H9 (cell line): ENCODE results near the gene HNF1A. TPM values are rescaled to one million over a fixed set of nuclear protein-coding genes. Genes with fewer than 3 reads are reported as not detected.

ENCODE experiments used
- DNase-seq: peaks from one replicate; pipeline ENCODE4 v3.0.0-alpha.2; 2017
- H2AFZ ChIP-seq: one replicate; pipeline ENCODE4 v1.6.1; 2013; ENCODE audit warnings: mild to moderate bottlenecking, low read length, control low read depth, moderate library complexity
- H2AK5ac ChIP-seq: 2 replicates; pipeline ENCODE4 v1.6.1; 2013; ENCODE audit warnings: low read length, control low read depth, mixed read lengths; ENCODE audit not compliant: insufficient read length
- H2BK120ac ChIP-seq: one replicate; pipeline ENCODE4 v1.6.1; 2013; ENCODE audit warnings: low read depth, mild to moderate bottlenecking, low read length, control low read depth, inconsistent platforms; ENCODE audit not compliant: poor library complexity, severe bottlenecking
- H2BK12ac ChIP-seq: 2 replicates; pipeline ENCODE4 v1.6.1; 2013; ENCODE audit warnings: low read length, control low read depth, mixed read lengths, low read depth; ENCODE audit not compliant: insufficient read length
- H2BK15ac ChIP-seq: 2 replicates; pipeline ENCODE4 v1.6.1; 2013; ENCODE audit warnings: low read depth, low read length, control low read depth
- H2BK20ac ChIP-seq: one replicate; pipeline ENCODE4 v1.6.1; 2013; ENCODE audit warnings: low read depth, mild to moderate bottlenecking, low read length, control low read depth, inconsistent platforms; ENCODE audit not compliant: poor library complexity, severe bottlenecking
- H2BK5ac ChIP-seq: 2 replicates; pipeline ENCODE4 v1.6.1; 2013; ENCODE audit warnings: low read length, control low read depth, mixed read lengths; ENCODE audit not compliant: insufficient read length
- H3K14ac ChIP-seq: 2 replicates; pipeline ENCODE4 v1.6.1; 2013; ENCODE audit warnings: low read length, control low read depth; ENCODE audit not compliant: insufficient read depth
- H3K18ac ChIP-seq: 2 replicates; pipeline ENCODE4 v1.6.1; 2013; ENCODE audit warnings: low read depth, mild to moderate bottlenecking, mixed read lengths, low read length, control low read depth; ENCODE audit not compliant: insufficient read length
- H3K23ac ChIP-seq: 2 replicates; pipeline ENCODE4 v1.6.1; 2013; ENCODE audit warnings: low read length, control low read depth, mixed read lengths, low read depth; ENCODE audit not compliant: insufficient read length
- H3K23me2 ChIP-seq: 2 replicates; pipeline ENCODE4 v1.6.1; 2013; ENCODE audit warnings: low read depth, mild to moderate bottlenecking, mixed read lengths, low read length, control low read depth; ENCODE audit not compliant: insufficient read length, poor library complexity, severe bottlenecking
- H3K27ac ChIP-seq: 2 replicates; pipeline ENCODE4 v1.5.1; 2013; ENCODE audit warnings: low read length, control low read depth, mixed read lengths, low read depth; ENCODE audit not compliant: insufficient read length
- H3K27me3 ChIP-seq: 2 replicates; pipeline ENCODE4 v1.6.1; 2013; ENCODE audit warnings: low read length, control low read depth, inconsistent platforms; ENCODE audit not compliant: insufficient read depth
- H3K4ac ChIP-seq: 2 replicates; pipeline ENCODE4 v1.6.1; 2013; ENCODE audit warnings: low read depth, mild to moderate bottlenecking, control low read depth, inconsistent platforms, low read length, moderate library complexity
- H3K4me1 ChIP-seq: 2 replicates; pipeline ENCODE4 v1.6.1; 2013; ENCODE audit warnings: low read length, control low read depth, inconsistent platforms; ENCODE audit not compliant: insufficient read depth
- H3K4me2 ChIP-seq: 2 replicates; pipeline ENCODE4 v1.6.1; 2013; ENCODE audit warnings: low read length, control low read depth, mixed read lengths; ENCODE audit not compliant: insufficient read length, insufficient read depth
- H3K56ac ChIP-seq: 2 replicates; pipeline ENCODE4 v1.6.1; 2013; ENCODE audit warnings: low read depth, mild to moderate bottlenecking, mixed read lengths, low read length, control low read depth; ENCODE audit not compliant: insufficient read length
- H3K79me1 ChIP-seq: 2 replicates; pipeline ENCODE4 v1.6.1; 2013; ENCODE audit warnings: low read depth, mild to moderate bottlenecking, moderate library complexity, low read length, control low read depth, inconsistent platforms; ENCODE audit not compliant: insufficient read depth, poor library complexity, severe bottlenecking
- H3K79me2 ChIP-seq: 2 replicates; pipeline ENCODE4 v1.6.1; 2013; ENCODE audit warnings: low read length, control low read depth, inconsistent platforms; ENCODE audit not compliant: insufficient read depth
- H3K9ac ChIP-seq: 2 replicates; pipeline ENCODE4 v1.6.1; 2013; ENCODE audit warnings: low read length, control low read depth, mixed read lengths; ENCODE audit not compliant: insufficient read length; ENCODE audit errors: extremely low read depth
- H3K9me3 ChIP-seq: one replicate; pipeline ENCODE4 v1.6.1; 2013; ENCODE audit warnings: low read depth, low read length, inconsistent platforms; ENCODE audit not compliant: control insufficient read depth
- H3T11ph ChIP-seq: one replicate; pipeline ENCODE4 v1.6.1; 2013; ENCODE audit warnings: mild to moderate bottlenecking, low read length, control low read depth, inconsistent platforms
- H4K20me1 ChIP-seq: one replicate; pipeline ENCODE4 v1.6.1; 2013; ENCODE audit not compliant: control insufficient read depth, insufficient read length, insufficient read depth
- H4K5ac ChIP-seq: 2 replicates; pipeline ENCODE4 v1.6.1; 2013; ENCODE audit warnings: low read depth, mild to moderate bottlenecking, mixed read lengths, low read length, control low read depth; ENCODE audit not compliant: insufficient read length
- H4K8ac ChIP-seq: replicated peaks from 2 replicates; pipeline ENCODE4 v1.6.1; 2013; ENCODE audit warnings: low read length, control low read depth, mixed read lengths, low read depth; ENCODE audit not compliant: insufficient read length
- H4K91ac ChIP-seq: 2 replicates; pipeline ENCODE4 v1.6.1; 2013; ENCODE audit warnings: low read depth, mild to moderate bottlenecking, moderate library complexity, mixed read lengths, low read length, control low read depth; ENCODE audit not compliant: insufficient read length
- H3K27ac Mint-ChIP-seq, 3 experiments: 2 replicates in 2 of 3; 3 replicates in 1 of 3; pipeline ENCODE4 v1.8.0; 2020 to 2021; ENCODE audit warnings: mixed read lengths in 3 of 3, mild to moderate bottlenecking in 1 of 3, moderate library complexity in 1 of 3
- H3K27me3 Mint-ChIP-seq: 2 replicates; pipeline ENCODE4 v1.8.0; 2021; ENCODE audit warnings: low read depth, mild to moderate bottlenecking, moderate library complexity, mixed read lengths
- H3K36me3 Mint-ChIP-seq, 3 experiments: 2 replicates in 2 of 3; 3 replicates in 1 of 3; pipeline ENCODE4 v1.8.0; 2020 to 2021; ENCODE audit warnings: low read depth in 3 of 3, mixed read lengths in 3 of 3; ENCODE audit not compliant: insufficient read depth in 1 of 3
- H3K4me1 Mint-ChIP-seq, 2 experiments: 2 replicates each; pipeline ENCODE4 v1.8.0; 2020; ENCODE audit warnings: mixed read lengths in 2 of 2
- H3K4me3 Mint-ChIP-seq, 2 experiments: 2 replicates in 1 of 2; 3 replicates in 1 of 2; pipeline ENCODE4 v1.8.0; 2020 to 2021; ENCODE audit warnings: mild to moderate bottlenecking in 2 of 2, mixed read lengths in 2 of 2, moderate library complexity in 1 of 2
- H3K9me3 Mint-ChIP-seq, 2 experiments: 2 replicates in 1 of 2; 3 replicates in 1 of 2; pipeline ENCODE4 v1.8.0; 2020; ENCODE audit warnings: mild to moderate bottlenecking in 2 of 2, mixed read lengths in 2 of 2, moderate library complexity in 1 of 2
- WGBS: extraction: QIAGEN DNeasy Blood & Tissue Kit; methylation state at CpG from one replicate; pipeline ENCODE4 v1.1.7; 2013; ENCODE audit warnings: missing lambda C conversion rate, low lambda C conversion rate, mixed read lengths; ENCODE audit not compliant: insufficient read length; ENCODE audit errors: extremely low coverage; 5-methylcytosine and 5-hydroxymethylcytosine counted together
- total RNA-seq: library from RNA; stranded (reverse); gene quantifications from 2 replicates; pipeline ENCODE4 v1.2.1, GENCODE V29; 2021
- TF ChIP-seq, protein P1 (sequence below): fragments of 200-600 bp; sonication (generic); conservative IDR thresholded peaks from 3 replicates; pipeline ENCODE4 v1.8.0; 2021; ENCODE audit warnings: antibody characterized with exemption, mild to moderate bottlenecking

The HNF1A gene
- total RNA-seq, 1 experiment from 2014 or later: not detected

DNA sequence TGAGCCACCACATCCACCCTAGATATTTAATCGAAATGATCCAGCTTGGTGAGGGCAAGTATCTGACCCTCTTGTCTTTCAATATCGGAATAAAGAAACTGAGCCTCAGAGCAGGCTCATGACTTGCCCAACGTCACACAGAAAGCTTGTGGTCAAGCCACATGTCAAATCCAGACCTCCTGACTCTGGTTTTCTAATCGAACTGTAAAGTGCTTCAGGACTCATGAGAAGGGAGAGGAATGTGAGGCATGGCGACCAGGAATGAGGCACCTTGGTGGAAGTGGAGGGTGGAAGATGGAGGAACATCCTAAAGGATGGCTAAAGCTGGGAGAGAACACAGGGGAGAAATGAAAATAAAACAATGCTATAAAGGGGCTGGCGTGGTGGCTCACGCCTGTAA, 46.3 kb upstream of the HNF1A start:
- DNase-seq: no peak
- Histone ChIP-seq H3K9me3 (no peaks in the 10 kb centered on the region), H3K27me3 (no peaks in the 10 kb centered on the region), H3K23ac (no peak overlapping the region), H3K27ac (no peak overlapping the region), H3K4me1 (no peaks in the 10 kb centered on the region), H2BK5ac (no peak overlapping the region), H3K79me1 (no peaks in the 10 kb centered on the region), H3T11ph (no peak overlapping the region), H3K14ac (no peak overlapping the region), H2BK12ac (no peak overlapping the region), H2AK5ac (no peak overlapping the region), H4K5ac (no peak overlapping the region), H3K56ac (no peak overlapping the region), H3K4ac (no peak overlapping the region), H3K79me2 (no peaks in the 10 kb centered on the region), H3K9ac (no peak overlapping the region), H3K18ac (no peak overlapping the region), H4K8ac (no peak overlapping the region), H2BK15ac (no peak overlapping the region), H3K4me2 (no peak overlapping the region), H3K23me2 (no peaks in the 10 kb centered on the region), H4K20me1 (no peaks in the 10 kb centered on the region), H2BK20ac (no peak overlapping the region), H2AFZ (no peak overlapping the region), H4K91ac (no peak overlapping the region), H2BK120ac (no peak overlapping the region)
- H3K4me1 Mint-ChIP-seq: peaks cover 7 to 9% of the 10 kb centered on the region in 2 experiments
- no peaks in the 10 kb centered on the region for H3K27me3 Mint-ChIP-seq
- H3K4me3 Mint-ChIP-seq: no peak overlapping the region; a peak in 1 of 5 replicates
- no peaks in the 10 kb centered on the region; a peak in 1 of 5 replicates for H3K9me3 Mint-ChIP-seq
- TF ChIP-seq, protein P1, sequence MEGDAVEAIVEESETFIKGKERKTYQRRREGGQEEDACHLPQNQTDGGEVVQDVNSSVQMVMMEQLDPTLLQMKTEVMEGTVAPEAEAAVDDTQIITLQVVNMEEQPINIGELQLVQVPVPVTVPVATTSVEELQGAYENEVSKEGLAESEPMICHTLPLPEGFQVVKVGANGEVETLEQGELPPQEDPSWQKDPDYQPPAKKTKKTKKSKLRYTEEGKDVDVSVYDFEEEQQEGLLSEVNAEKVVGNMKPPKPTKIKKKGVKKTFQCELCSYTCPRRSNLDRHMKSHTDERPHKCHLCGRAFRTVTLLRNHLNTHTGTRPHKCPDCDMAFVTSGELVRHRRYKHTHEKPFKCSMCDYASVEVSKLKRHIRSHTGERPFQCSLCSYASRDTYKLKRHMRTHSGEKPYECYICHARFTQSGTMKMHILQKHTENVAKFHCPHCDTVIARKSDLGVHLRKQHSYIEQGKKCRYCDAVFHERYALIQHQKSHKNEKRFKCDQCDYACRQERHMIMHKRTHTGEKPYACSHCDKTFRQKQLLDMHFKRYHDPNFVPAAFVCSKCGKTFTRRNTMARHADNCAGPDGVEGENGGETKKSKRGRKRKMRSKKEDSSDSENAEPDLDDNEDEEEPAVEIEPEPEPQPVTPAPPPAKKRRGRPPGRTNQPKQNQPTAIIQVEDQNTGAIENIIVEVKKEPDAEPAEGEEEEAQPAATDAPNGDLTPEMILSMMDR: no peak
- H3K27ac Mint-ChIP-seq: 0 out of 7 replicates have a peak overlapping the region, but pooled peaks of 1 of the 3 experiments have one; percentile 2
- H3K36me3 Mint-ChIP-seq: no peaks in the 10 kb centered on the region
- no CpG with 5 or more reads among the region's 7 CpGs for WGBS
